HEK293 (cell line): ENCODE results near the gene FASN.

Source experiments
- CTCF ChIP-seq: fragments of 450-650 bp; formaldehyde crosslinking; IDR thresholded peaks from 2 replicates; pipeline ENCODE4 v1.5.1; 2016; ENCODE audit warnings: missing biosample characterization, missing genetic modification characterization
- HOXA7 ChIP-seq: sonication (generic); formaldehyde crosslinking; IDR thresholded peaks from 2 replicates; pipeline ENCODE4 v1.8.1; 2022; ENCODE audit warnings: missing genetic modification reagents, borderline replicate concordance
- KLF10 ChIP-seq: fragments of 450-650 bp; IDR thresholded peaks from 2 replicates; pipeline ENCODE4 v1.5.1; 2018; ENCODE audit warnings: missing biosample characterization, mild to moderate bottlenecking, missing genetic modification characterization
- MYNN ChIP-seq: fragments of 450-650 bp; formaldehyde crosslinking; IDR thresholded peaks from 2 replicates; pipeline ENCODE4 v1.5.1; 2016; ENCODE audit warnings: missing biosample characterization, missing genetic modification characterization, borderline replicate concordance
- ZBTB8A ChIP-seq: fragments of 450-650 bp; formaldehyde crosslinking; IDR thresholded peaks from 2 replicates; pipeline ENCODE4 v1.5.1; 2016; ENCODE audit warnings: missing biosample characterization, missing genetic modification characterization
- TF ChIP-seq, protein P1 (sequence below): fragments of 450-650 bp; formaldehyde crosslinking; optimal IDR thresholded peaks from 2 replicates; pipeline ENCODE3; 2016; ENCODE audit warnings: missing biosample characterization, mild to moderate bottlenecking, missing genetic modification characterization
- TF ChIP-seq, protein P2 (sequence below): IDR thresholded peaks from 2 replicates; pipeline ENCODE4 v1.6.1; 2011; ENCODE audit warnings: mild to moderate bottlenecking, low read depth, low read length, borderline replicate concordance

DNA sequence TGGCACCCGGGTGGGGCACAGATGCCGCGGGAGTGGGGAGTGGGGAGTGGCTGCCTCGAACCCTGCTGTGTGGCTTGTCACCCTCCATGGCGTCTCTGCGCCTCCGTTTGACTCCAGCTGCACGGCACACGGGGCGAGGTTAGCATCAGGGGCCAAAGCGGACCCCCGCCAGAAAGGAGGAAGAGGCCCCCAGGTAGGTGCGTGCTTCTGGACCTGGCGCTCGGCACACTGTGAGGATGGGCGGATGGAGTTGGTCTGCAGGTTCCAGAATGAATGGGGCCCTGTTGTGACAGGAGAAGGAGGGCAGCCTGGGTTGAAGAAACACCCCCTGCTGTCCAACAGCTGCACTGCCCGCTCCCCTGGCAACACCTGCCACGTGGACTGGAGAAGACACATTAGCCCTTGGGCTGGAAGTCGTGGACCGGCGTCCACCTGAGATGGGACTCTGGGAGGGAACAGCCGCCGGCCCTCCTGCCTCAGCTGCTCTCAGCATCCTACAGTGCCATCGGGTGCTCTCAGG is 9.4 kb upstream of the FASN start:
- TF ChIP-seq KLF10 (tag by site-specific recombination): no peak
- peak; percentile 54 for TF ChIP-seq CTCF (tag by site-specific recombination)
- TF ChIP-seq HOXA7 (CRISPR knock-in tag): no peak
- TF ChIP-seq, protein P1, sequence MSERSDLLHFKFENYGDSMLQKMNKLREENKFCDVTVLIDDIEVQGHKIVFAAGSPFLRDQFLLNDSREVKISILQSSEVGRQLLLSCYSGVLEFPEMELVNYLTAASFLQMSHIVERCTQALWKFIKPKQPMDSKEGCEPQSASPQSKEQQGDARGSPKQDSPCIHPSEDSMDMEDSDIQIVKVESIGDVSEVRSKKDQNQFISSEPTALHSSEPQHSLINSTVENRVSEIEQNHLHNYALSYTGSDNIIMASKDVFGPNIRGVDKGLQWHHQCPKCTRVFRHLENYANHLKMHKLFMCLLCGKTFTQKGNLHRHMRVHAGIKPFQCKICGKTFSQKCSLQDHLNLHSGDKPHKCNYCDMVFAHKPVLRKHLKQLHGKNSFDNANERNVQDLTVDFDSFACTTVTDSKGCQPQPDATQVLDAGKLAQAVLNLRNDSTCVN: no peak
- TF ChIP-seq, protein P2, sequence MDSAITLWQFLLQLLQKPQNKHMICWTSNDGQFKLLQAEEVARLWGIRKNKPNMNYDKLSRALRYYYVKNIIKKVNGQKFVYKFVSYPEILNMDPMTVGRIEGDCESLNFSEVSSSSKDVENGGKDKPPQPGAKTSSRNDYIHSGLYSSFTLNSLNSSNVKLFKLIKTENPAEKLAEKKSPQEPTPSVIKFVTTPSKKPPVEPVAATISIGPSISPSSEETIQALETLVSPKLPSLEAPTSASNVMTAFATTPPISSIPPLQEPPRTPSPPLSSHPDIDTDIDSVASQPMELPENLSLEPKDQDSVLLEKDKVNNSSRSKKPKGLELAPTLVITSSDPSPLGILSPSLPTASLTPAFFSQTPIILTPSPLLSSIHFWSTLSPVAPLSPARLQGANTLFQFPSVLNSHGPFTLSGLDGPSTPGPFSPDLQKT: no peak
- no peak for TF ChIP-seq MYNN (tag by site-specific recombination)
- no peak for TF ChIP-seq ZBTB8A
